K562 (cell line): Measurements from ENCODE around the gene RAB6A. TPM values are rescaled to one million over a fixed set of nuclear protein-coding genes. Genes with fewer than 3 reads are reported as not detected.

ENCODE experiments used
- ATAC-seq: fragments of 200-7000 bp; cut with Tn5 transposase; 3 replicates; pipeline ENCODE4 v1.9.1; 2020; ENCODE audit warnings: moderate library complexity
- BruUV-seq: library from RNA; stranded (reverse); fragments of 400-500 nt; replicated peaks from 2 replicates; lab custom pipeline; 2021; lab: Mats Ljungman, UMichigan
- CTCF ChIA-PET: fragments of 300-600 bp; formaldehyde crosslinking; extraction: SDS; loops from one replicate; lab custom pipeline; 2021; ENCODE audit warnings: low intra/inter-chr PET ratio; lab: Yijun Ruan, JAX
- POLR2A ChIA-PET: fragments of 300-600, 350-650 bp; sonication (Branson Sonifier 250); formaldehyde crosslinking; extraction: SDS; loops from one replicate; lab custom pipeline; 2021; ENCODE audit warnings: antibody characterized with exemption, inconsistent platforms; lab: Yijun Ruan, JAX
- DNase-seq, 4 experiments: peaks; one replicate each; pipeline versions ENCODE4 v3.0.0 to v3.0.0-alpha.2; 2011 to 2018; ENCODE audit warnings: low spot score in 3 of 4, mixed read lengths in 3 of 4; ENCODE audit errors: extremely low read depth in 1 of 4
- FAIRE-seq: peaks from 2 replicates; lab custom pipeline; 2011; peaks lifted over from hg19 to GRCh38; lab: Jason Lieb, UNC
- H2AFZ ChIP-seq: 2 replicates; pipeline ENCODE4 v1.6.0; 2011; ENCODE audit warnings: low read depth, low read length, control low read depth, inconsistent platforms
- H3K27ac ChIP-seq: fragments of 200-600 bp; 3 replicates; pipeline ENCODE4 v1.8.0; 2011; ENCODE audit warnings: low read depth, mild to moderate bottlenecking, control low read depth, inconsistent platforms, low read length, moderate library complexity, mixed read lengths; ENCODE audit errors: extremely low read depth
- H3K27me3 ChIP-seq, 2 experiments: fragments of 300-600 bp in 1 of 2; 2 replicates in 1 of 2; 3 replicates in 1 of 2; pipeline versions ENCODE4 v1.6.0 to v1.8.0; 2011; ENCODE audit warnings: inconsistent platforms in 2 of 2, low read length in 2 of 2, mild to moderate bottlenecking in 1 of 2, mixed read lengths in 1 of 2, moderate library complexity in 1 of 2; ENCODE audit not compliant: control insufficient read depth in 2 of 2, insufficient read depth in 2 of 2
- H3K36me3 ChIP-seq: fragments of 300-600 bp; 3 replicates; pipeline ENCODE4 v1.8.0; 2011; ENCODE audit warnings: mild to moderate bottlenecking, low read length, inconsistent platforms; ENCODE audit not compliant: control insufficient read depth, insufficient read depth
- H3K4me1 ChIP-seq, 2 experiments: fragments of 200-600 bp in 1 of 2; replicated peaks in 1 of 2; 2 replicates in 1 of 2; 3 replicates in 1 of 2; pipeline versions ENCODE4 v1.5.1 to v1.8.0; 2011; ENCODE audit warnings: inconsistent platforms in 2 of 2, low read length in 2 of 2, mild to moderate bottlenecking in 1 of 2, mixed read lengths in 1 of 2, moderate library complexity in 1 of 2; ENCODE audit not compliant: control insufficient read depth in 2 of 2, insufficient read depth in 2 of 2
- H3K4me2 ChIP-seq: 2 replicates; pipeline ENCODE4 v1.6.1; 2011; ENCODE audit warnings: low read length, control low read depth, inconsistent platforms, mixed read lengths; ENCODE audit not compliant: insufficient read depth
- H3K4me3 ChIP-seq: fragments of 200-600 bp; sonication (generic), shearing (Covaris generic); 2 replicates; pipeline ENCODE4 v1.5.1; 2016; ENCODE audit warnings: control low read depth, inconsistent platforms
- H3K79me2 ChIP-seq: fragments of 200-600 bp; 3 replicates; pipeline ENCODE4 v1.8.0; 2011; ENCODE audit warnings: low read length, inconsistent platforms; ENCODE audit not compliant: control insufficient read depth, insufficient read depth
- H3K9ac ChIP-seq, 2 experiments: 2 replicates each; pipeline versions ENCODE4 v1.6.0 to v1.6.1; 2011; ENCODE audit warnings: low read depth in 2 of 2, low read length in 2 of 2, control low read depth in 1 of 2, inconsistent platforms in 1 of 2, mild to moderate bottlenecking in 1 of 2, mixed read lengths in 1 of 2; ENCODE audit not compliant: insufficient read depth in 1 of 2
- H3K9me1 ChIP-seq: one replicate; pipeline ENCODE4 v1.6.0; 2011; ENCODE audit warnings: inconsistent platforms, mild to moderate bottlenecking, low read length, moderate library complexity; ENCODE audit not compliant: control insufficient read depth, insufficient read depth
- H3K9me3 ChIP-seq: replicated peaks from 2 replicates; pipeline ENCODE4 v1.5.1; 2011; ENCODE audit warnings: low read depth, low read length, inconsistent platforms; ENCODE audit not compliant: control insufficient read depth, insufficient read depth
- H4K20me1 ChIP-seq: replicated peaks from 2 replicates; pipeline ENCODE4 v1.6.1; 2011; ENCODE audit warnings: low read length, inconsistent platforms, mixed read lengths; ENCODE audit not compliant: control insufficient read depth, insufficient read depth
- BCLAF1 ChIP-seq, 2 experiments: fragments of 450-650 bp in 1 of 2; IDR thresholded peaks; 2 replicates each; pipeline ENCODE4 v1.6.1; 2011 to 2017; ENCODE audit warnings: low read depth in 2 of 2, antibody characterized with exemption in 1 of 2, borderline replicate concordance in 1 of 2, low read length in 1 of 2, mild to moderate bottlenecking in 1 of 2, mixed read lengths in 1 of 2; ENCODE audit not compliant: control insufficient read depth in 1 of 2
- CBFA2T3 ChIP-seq: fragments of 450-650 bp; IDR thresholded peaks from 2 replicates; pipeline ENCODE4 v1.6.1; 2017
- CBFB ChIP-seq: sonication (generic); formaldehyde crosslinking; IDR thresholded peaks from 2 replicates; pipeline ENCODE4 v1.4.0; 2020; ENCODE audit warnings: mild to moderate bottlenecking, missing genetic modification reagents
- E2F6 ChIP-seq, 2 experiments: IDR thresholded peaks; 2 replicates each; pipeline ENCODE4 v1.6.1; 2011; ENCODE audit warnings: borderline replicate concordance in 1 of 2, control low read depth in 1 of 2, low read depth in 1 of 2, low read length in 1 of 2, mild to moderate bottlenecking in 1 of 2, mixed read lengths in 1 of 2, moderate library complexity in 1 of 2; ENCODE audit not compliant: insufficient read depth in 1 of 2, insufficient read length in 1 of 2, poor library complexity in 1 of 2, severe bottlenecking in 1 of 2; ENCODE audit errors: extremely low read depth in 1 of 2
- ESRRA ChIP-seq: fragments of 450-650 bp; IDR thresholded peaks from 2 replicates; pipeline ENCODE4 v1.6.1; 2014; ENCODE audit warnings: low read depth, mild to moderate bottlenecking, moderate library complexity, borderline replicate concordance
- JUND ChIP-seq, 2 experiments: IDR thresholded peaks; 2 replicates in 1 of 2; 3 replicates in 1 of 2; pipeline ENCODE4 v1.6.1; 2011; ENCODE audit warnings: borderline replicate concordance in 2 of 2, low read depth in 2 of 2, low read length in 2 of 2, improper control_type of control experiment in 1 of 2, missing biosample characterization in 1 of 2, missing genetic modification characterization in 1 of 2, missing genetic modification reagents in 1 of 2
- PYGO2 ChIP-seq: fragments of 450-650 bp; IDR thresholded peaks from 2 replicates; pipeline ENCODE4 v1.6.1; 2016; ENCODE audit warnings: mild to moderate bottlenecking, missing genetic modification characterization, moderate library complexity, missing compliant biosample characterization
- RAD21 ChIP-seq, 2 experiments: fragments of 250-450 bp in 1 of 2; fragments of 450-650 bp in 1 of 2; sonication (Bioruptor Pico) in 1 of 2; formaldehyde crosslinking in 1 of 2; IDR thresholded peaks in 1 of 2; conservative IDR thresholded peaks in 1 of 2; 2 replicates each; pipeline versions ENCODE4 v1.4.0 to v1.8.0; 2020 to 2022; ENCODE audit warnings: mild to moderate bottlenecking in 2 of 2, moderate library complexity in 1 of 2
- RB1 ChIP-seq: fragments of 450-650 bp; IDR thresholded peaks from 2 replicates; pipeline ENCODE4 v1.6.1; 2017; ENCODE audit warnings: low read depth, mild to moderate bottlenecking
- USF1 ChIP-seq: sonication (generic); formaldehyde crosslinking; IDR thresholded peaks from 2 replicates; pipeline ENCODE4 v1.9.0; 2022; ENCODE audit warnings: mild to moderate bottlenecking, missing genetic modification reagents
- YY1 ChIP-seq, 3 experiments: IDR thresholded peaks; 2 replicates each; pipeline ENCODE4 v1.6.1; 2011; ENCODE audit warnings: low read length in 2 of 3, mild to moderate bottlenecking in 2 of 3, moderate library complexity in 2 of 3, borderline replicate concordance in 1 of 3, control low read depth in 1 of 3, low read depth in 1 of 3; ENCODE audit not compliant: insufficient read depth in 3 of 3, insufficient replicate concordance in 2 of 3, control insufficient read depth in 1 of 3, insufficient read length in 1 of 3; ENCODE audit errors: extremely low read depth in 1 of 3
- ZNF354B ChIP-seq: fragments of 250-450 bp; sonication (Bioruptor Pico); IDR thresholded peaks from 2 replicates; pipeline ENCODE4 v1.4.0; 2020
- WGBS: fragments of 100-300 bp; shearing (Covaris generic); methylation state at CpG from one replicate; pipeline ENCODE4 v1.1.6; 2016; ENCODE audit warnings: low coverage, mixed read lengths; ENCODE audit not compliant: insufficient coverage; ENCODE audit errors: missing lambda C conversion rate; 5-methylcytosine and 5-hydroxymethylcytosine counted together
- in situ Hi-C: fragments of 300-500 bp; cut with MboI; formaldehyde crosslinking; loops from 4 replicates; pipeline ENCODE4 v1.15.0; 2018; ENCODE audit warnings: inconsistent platforms, mixed read lengths
- intact Hi-C: fragments of 100-400 bp; cut with micrococcal nuclease; formaldehyde crosslinking; loops from 2 replicates; pipeline ENCODE4 v1.14.2; 2022
- polyA plus RNA-seq, 8 experiments: library from polyadenylated mRNA; depleted of rRNA in 4 of 8; stranded (reverse) in 5 of 8; unstranded in 3 of 8; fragments of >200 nt; fragmentation: Nextera tagmentation in 2 of 8; fragmentation: Illumina TruSeq in 1 of 8; extraction: Ambion mirVana in 2 of 8; extraction: Trizol in 1 of 8; gene quantifications; 2 replicates each; pipeline versions ENCODE4 v1.2.1 to v1.2.3, GENCODE V29; 2011 to 2014; ENCODE audit warnings: inconsistent platforms in 1 of 8, missing spikeins in 1 of 8
- total RNA-seq, 7 experiments: library from RNA; depleted of rRNA in 6 of 7; stranded (reverse); fragments of >200 nt in 6 of 7; fragmentation: Illumina TruSeq in 2 of 7; extraction: Trizol in 2 of 7; gene quantifications; 2 replicates each; pipeline versions ENCODE4 v1.2.1 to v1.2.3, GENCODE V29; 2011 to 2021; ENCODE audit warnings: low replicate concordance in 1 of 7

Gene RAB6A
- total and polyA plus RNA-seq, 9 of the 15 experiments (the other 6 are each of a cell fraction or from before 2014, with no cell fraction given) = 14.0 to 95.3 (median 45.4) TPM

- Histone ChIP-seq H3K9ac (peak overlapping the region in 1 of 2 experiments; percentile 75; a peak in 2 of 4 replicates), H3K4me3 (peak overlapping the region; percentile 20; the same call in 1 of the 2 replicates)
- 16% methylated on average over 37 of the region's 40 CpGs for WGBS
- TF ChIP-seq PYGO2 (tag) (no peak), JUND (IDR thresholded peaks at IDR 0.05; ENCODE audit: borderline replicate concordance, low read depth, low read length) (0 out of 2 replicates have a peak, but pooled peaks have one; percentile 48), JUND (tag; IDR thresholded peaks at IDR 0.05; ENCODE audit: borderline replicate concordance, low read depth, low read length) (no peak), BCLAF1 (IDR thresholded peaks at IDR 0.05; ENCODE audit: borderline replicate concordance in 1 of 2, control insufficient read depth in 1 of 2, low read depth in 2 of 2, low read length in 1 of 2) (no peak), RAD21 (CRISPR knock-in tag; conservative IDR thresholded peaks at IDR 0.05 in 1 of 2, IDR thresholded peaks at IDR 0.05 in 1 of 2) (peak; percentile 97 to 99), RB1 (peak; percentile 61; the same call in 1 of the 2 replicates), ESRRA (peak; percentile 87; the same call in 1 of the 2 replicates), CBFB (peak; percentile 96), ZNF354B (CRISPR knock-in tag) (no peak), CBFA2T3 (no peak), USF1 (CRISPR knock-in tag) (peak; percentile 51; the same call in 1 of the 2 replicates), E2F6 (IDR thresholded peaks at IDR 0.05; ENCODE audit: borderline replicate concordance in 1 of 2, extremely low read depth in 1 of 2, insufficient read depth in 1 of 2, insufficient read length in 1 of 2, low read depth in 1 of 2, low read length in 1 of 2, poor library complexity in 1 of 2, severe bottlenecking in 1 of 2) (peak in 1 of 2 experiments; percentile 29), YY1 (IDR thresholded peaks at IDR 0.05; ENCODE audit: borderline replicate concordance in 1 of 3, control insufficient read depth in 1 of 3, extremely low read depth in 1 of 3, insufficient read depth in 3 of 3, insufficient read length in 1 of 3, insufficient replicate concordance in 2 of 3, low read depth in 1 of 3, low read length in 2 of 3) (peak in 2 of 3 experiments; percentile 27 to 39)
Measured at GRCh38 chr11:73661035-73661628, 99.7 kb downstream of the RAB6A start.

More at GRCh38 chr11:73661035-73661628, 99.7 kb downstream of the RAB6A start:
- Histone ChIP-seq H3K4me2 (peak overlapping the region; percentile 63), H3K9me1 (no peaks in the 10 kb centered on the region), H2AFZ (peak overlapping the region; percentile 96), H3K79me2 (no peaks in the 10 kb centered on the region), H4K20me1 (peaks cover 4% of the 10 kb centered on the region; the same call in 1 of the 2 replicates), H3K9me3 (no peaks in the 10 kb centered on the region), H3K27me3 (peaks cover 0 to 4% of the 10 kb centered on the region in 2 experiments; a peak in 1 of 5 replicates), H3K4me1 (peaks cover 6 to 12% of the 10 kb centered on the region in 2 experiments; a peak in 4 of 5 replicates), H3K27ac (no peak overlapping the region), H3K36me3 (no peaks in the 10 kb centered on the region)
- CTCF ChIA-PET = interaction anchor here (0.6 to 3.2 kb wide), 8 partner anchors 35 to 354 kb away, joined by 3 to 37 read pairs (median 9); no protein-coding TSS in a partner anchor
- POLR2A ChIA-PET = interaction anchor here (0.6 to 1.8 kb wide), 5 partner anchors 12 to 263 kb away, joined by 3 to 9 read pairs (median 3); partner anchors contain the start of gene PLEKHB1
- BruUV-seq = no TSS peak
- DNase-seq (peak; percentile 81 to 95 (median 94)), FAIRE-seq (peak; percentile 85), ATAC-seq (peak; percentile 98)
- in situ Hi-C loops (no loop called here), intact Hi-C loops (loop anchor here (1.0 to 5.0 kb wide), 5 partner anchors 134 to 309 kb away; no protein-coding TSS in a partner anchor)
